ENCODE measurements around the gene ZNF705A.
"Not testable (repeated sequence)": the region's sequence is repeated elsewhere in the genome, so short reads cannot be mapped to it uniquely, and the experiment has no call there.

The ZNF705A gene

DNA sequence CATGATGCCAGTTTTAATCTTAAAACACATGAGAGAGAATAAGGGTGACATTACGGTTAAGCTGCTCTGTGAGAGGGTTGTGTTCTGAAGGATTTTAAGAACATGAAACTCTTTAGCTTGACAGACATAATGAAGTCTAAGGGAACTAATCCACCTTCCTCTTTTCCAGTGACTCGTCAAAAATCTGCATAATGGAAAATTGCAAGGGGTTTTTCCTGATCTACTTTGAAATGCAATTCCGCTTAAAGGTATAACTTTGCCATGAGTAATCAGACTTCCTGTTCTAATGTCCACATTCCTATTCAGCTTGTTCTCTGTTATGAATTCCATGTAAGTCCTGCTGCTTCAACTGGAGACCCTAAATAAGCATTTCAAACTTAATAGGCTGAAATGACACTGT lies at the start of gene ZNF705A:
Gene ZNF705A (plus strand): TSS at position 171 of the 400 bp plus-strand sequence. CDS start 15,611 bp downstream, outside the sequence.
- no peak for DNase-seq (ENCODE audit: low read depth in 2 of 3, low spot score in 1 of 3)

DNA sequence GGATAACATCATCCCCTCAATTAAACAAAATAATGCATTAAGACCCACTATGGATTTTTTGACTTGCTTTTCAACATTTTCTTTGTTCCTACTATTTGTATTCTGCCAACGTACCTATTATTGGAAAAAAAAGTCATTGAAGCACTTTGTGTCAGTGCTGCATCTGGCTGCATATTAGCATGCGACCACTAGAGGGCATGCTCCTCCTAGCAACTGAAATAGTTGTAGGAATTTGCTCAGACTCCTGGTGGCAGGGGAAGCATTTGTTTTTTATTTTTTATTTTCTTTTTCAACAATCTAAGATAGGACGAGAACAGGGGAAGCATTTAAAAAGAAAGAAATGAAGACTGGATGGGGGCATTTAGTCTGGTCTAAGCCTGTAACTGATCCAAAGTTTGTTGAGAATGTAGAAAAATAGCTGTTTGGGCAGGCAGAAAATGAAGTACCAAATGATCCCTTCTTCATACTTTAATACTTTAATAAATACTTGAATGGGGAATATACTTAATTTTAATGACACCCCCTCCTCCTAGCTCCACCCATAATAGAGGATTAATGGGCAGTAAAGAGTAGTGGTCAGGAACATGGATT lies 47.9 kb upstream of the ZNF705A start:
- DNase-seq (ENCODE audit: low read depth in 2 of 3, low spot score in 1 of 3): peak; percentile 61 to 78 (median 63)

DNA sequence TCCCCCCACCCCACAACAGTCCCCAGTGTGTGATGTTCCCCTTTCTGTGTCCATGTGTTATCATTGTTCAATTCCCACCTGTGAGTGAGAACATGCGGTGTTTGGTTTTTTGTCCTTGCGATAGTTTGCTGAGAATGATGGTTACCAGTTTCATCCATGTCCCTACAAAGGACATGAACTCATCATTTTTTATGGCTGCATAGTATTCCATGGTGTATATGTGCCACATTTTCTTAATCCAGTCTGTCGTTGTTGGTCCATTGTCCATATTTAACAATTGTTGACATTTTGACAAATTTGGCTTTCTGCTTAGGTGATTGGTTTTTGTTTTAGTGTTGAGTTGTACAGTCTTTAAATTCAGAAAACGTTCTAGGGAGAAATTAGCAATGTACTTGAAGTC lies 43.7 kb upstream of the ZNF705A start:
- DNase-seq (ENCODE audit: low read depth in 2 of 3, low spot score in 1 of 3): not testable (repeated sequence)

DNA sequence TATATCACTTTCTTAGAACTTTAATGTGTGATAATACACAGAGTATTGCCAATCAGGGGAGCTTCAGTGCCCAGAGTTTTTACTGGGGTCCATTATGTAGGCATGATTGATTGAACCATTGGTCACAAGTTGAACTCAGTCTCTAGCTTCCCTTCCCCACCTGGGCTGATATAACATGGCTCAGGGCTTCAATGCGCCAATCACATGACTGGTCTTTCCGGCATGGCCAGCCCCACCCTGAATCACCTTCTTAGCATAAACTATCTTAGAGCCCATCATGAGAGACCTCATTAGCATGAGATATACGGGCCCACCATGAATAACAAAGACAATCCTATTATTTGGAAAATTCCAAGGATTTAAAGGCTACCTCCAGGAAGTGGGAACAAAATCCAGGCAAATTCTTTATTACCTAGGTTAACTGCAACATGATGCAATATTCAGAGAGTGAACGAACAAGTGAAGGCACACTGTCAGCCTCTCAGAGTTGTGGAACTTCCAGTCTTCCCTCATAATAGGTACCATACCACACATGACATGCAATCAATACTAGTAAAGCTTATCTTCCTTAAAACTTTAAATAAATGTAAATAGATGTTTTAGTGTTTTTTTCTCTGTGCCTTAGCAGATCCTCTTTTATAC lies 36.6 kb upstream of the ZNF705A start:
- DNase-seq (ENCODE audit: low read depth in 2 of 3, low spot score in 1 of 3): no peak

DNA sequence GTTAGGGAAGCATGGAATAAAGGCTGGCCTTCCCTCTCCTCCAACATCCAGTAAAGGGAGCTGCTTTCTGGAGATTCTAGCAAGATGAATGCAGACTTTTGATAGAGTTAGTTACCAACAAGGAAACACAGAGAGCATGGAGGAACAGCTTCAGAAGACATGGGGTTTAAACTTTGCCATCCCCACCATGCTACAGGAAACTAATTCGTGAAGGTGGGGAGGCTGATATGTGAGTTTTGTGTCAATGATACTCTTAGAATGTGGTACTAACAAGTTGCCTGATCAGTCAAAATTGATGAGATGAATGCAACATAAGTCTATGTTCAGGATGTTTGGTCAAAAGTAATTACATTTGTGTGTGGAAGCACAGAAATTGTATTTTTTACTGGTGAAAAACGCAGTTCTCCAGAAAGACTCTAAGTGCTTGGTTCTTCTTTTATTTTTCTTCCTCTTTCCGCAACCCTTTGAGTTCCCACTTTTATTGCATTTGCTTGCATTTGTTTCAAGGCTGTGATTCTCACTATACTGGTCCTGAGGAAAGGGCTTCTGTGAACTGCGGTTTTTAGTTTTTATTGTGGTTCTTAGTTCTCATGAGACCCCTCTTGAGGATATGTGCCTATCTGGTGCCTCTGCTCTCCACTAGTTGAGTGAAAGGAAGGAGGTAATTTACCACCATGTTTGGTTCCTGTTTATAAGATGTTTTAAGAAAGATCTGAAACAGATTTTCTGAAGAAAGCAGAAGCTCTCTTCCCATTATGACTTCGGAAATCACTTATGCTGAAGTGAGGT lies 33.5 kb upstream of the ZNF705A start, which contains the start of gene CLEC4A:
Gene CLEC4A (plus strand): TSS at position 494 of the 789 bp plus-strand sequence. CDS start 262 bp downstream, at position 756.
- no peak for DNase-seq (ENCODE audit: low read depth in 2 of 3, low spot score in 1 of 3)

- DNase-seq (ENCODE audit: low read depth in 2 of 3, low spot score in 1 of 3): no peak
Measured at GRCh38 chr12:8127138-8127537, 29.7 kb upstream of the ZNF705A start.

GRCh38 chr12:8133636-8134397 lies 23.0 kb upstream of the ZNF705A start:
- DNase-seq (ENCODE audit: low read depth in 2 of 3, low spot score in 1 of 3): not testable (repeated sequence)

GRCh38 chr12:8134398-8134930 lies 22.4 kb upstream of the ZNF705A start:
- DNase-seq (ENCODE audit: low read depth in 2 of 3, low spot score in 1 of 3): not testable (repeated sequence)

DNA sequence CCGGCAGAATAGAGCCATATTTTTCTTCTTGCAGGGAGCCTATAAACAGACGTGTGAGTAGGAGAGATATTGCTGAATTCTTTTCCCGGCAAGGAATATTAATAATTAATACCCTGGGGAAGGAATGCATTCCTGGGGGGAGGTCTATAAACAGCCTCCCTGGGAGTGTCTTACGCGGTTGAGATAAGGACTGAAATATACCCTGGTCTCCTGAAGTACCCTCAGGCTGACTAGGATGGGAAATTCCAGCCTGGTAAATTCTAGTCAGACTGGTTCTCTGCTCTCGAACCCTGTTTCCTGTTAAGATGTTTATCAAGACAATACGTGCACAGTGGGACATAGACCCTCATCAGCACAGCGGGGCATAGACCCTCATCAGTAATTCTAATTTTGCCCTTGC lies 15.2 kb upstream of the ZNF705A start:
- DNase-seq (ENCODE audit: low read depth in 2 of 3, low spot score in 1 of 3): not testable (repeated sequence)

DNA sequence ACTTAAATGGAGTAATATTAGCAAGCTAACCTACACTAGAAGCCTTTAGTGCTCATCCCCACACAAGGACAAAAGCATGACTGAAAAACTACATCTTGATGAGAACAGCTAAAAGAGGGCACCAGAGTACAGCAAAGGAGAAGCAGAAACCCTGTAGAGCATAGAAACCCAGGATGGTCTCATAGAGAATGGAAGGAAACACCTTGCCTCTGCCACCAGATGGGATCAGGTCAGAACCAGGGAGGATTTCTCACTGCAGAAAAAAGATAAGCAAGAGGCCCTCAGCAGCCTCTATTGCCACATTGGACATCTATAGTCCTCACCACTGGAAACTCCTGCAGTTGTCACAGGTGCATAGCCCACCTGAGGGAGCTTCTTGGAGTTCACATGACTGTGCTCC lies 13.6 kb upstream of the ZNF705A start:
- no peak for DNase-seq (ENCODE audit: low read depth in 2 of 3, low spot score in 1 of 3)

GRCh38 chr12:8145754-8146441 lies 10.9 kb upstream of the ZNF705A start:
- no peak for DNase-seq (ENCODE audit: low read depth in 2 of 3, low spot score in 1 of 3)

GRCh38 chr12:8146442-8146771 lies 10.4 kb upstream of the ZNF705A start:
- DNase-seq (ENCODE audit: low read depth in 2 of 3, low spot score in 1 of 3): no peak

GRCh38 chr12:8154526-8154925 lies 2.3 kb upstream of the ZNF705A start:
- DNase-seq (ENCODE audit: low read depth in 2 of 3, low spot score in 1 of 3): no peak

- DNase-seq (ENCODE audit: low read depth in 2 of 3, low spot score in 1 of 3): no peak
Measured at GRCh38 chr12:8156416-8156815, 399 bp upstream of the ZNF705A start.

- DNase-seq (ENCODE audit: low read depth in 2 of 3, low spot score in 1 of 3): no peak
Measured at GRCh38 chr12:8157484-8158198, 826 bp downstream of the ZNF705A start.

DNA sequence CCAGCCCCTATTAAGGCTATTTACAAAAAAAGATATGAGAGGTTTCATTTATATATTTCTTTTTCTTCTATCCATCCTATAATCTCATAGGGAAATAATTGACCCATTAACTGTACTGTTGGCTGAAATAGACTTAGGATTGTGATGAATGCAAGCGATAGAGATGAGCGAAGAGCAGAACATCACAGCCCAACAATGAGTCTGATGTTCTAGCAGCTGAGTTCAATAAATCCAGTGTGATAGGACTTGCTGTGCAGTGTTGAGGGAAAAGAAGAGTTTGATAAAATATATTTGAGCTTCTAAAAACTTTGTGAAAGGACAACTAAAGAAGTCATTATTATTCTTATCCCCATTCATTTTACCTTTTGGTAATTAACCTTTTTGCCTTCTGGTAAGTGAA lies 16.1 kb downstream of the ZNF705A start:
- DNase-seq (ENCODE audit: low read depth in 2 of 3, low spot score in 1 of 3): not testable (repeated sequence)

GRCh38 chr12:8179989-8180585 lies 23.3 kb downstream of the ZNF705A start:
- peak; percentile 43 to 71 (median 54) for DNase-seq (ENCODE audit: low read depth in 2 of 3, low spot score in 1 of 3)

GRCh38 chr12:8181271-8181670 lies 24.5 kb downstream of the ZNF705A start:
- DNase-seq (ENCODE audit: low read depth in 2 of 3, low spot score in 1 of 3): not testable (repeated sequence)

- not testable (repeated sequence) for DNase-seq (ENCODE audit: low read depth in 2 of 3, low spot score in 1 of 3)
Measured at GRCh38 chr12:8182923-8183322, 26.1 kb downstream of the ZNF705A start.
